Prostate gland (tissue), 2 donors: ENCODE data around the gene RAP2B.

Source experiments
- CTCF ChIP-seq, 4 experiments: fragments of 200-600 bp in 2 of 4; fragments of 450-650 bp in 2 of 4; sonication (generic) in 2 of 4; IDR thresholded peaks; 1 replicate in 3 of 4; 2 replicates in 1 of 4; pipeline ENCODE4 v1.5.1; 2016 to 2019; ENCODE audit warnings: antibody characterized with exemption in 4 of 4, mild to moderate bottlenecking in 2 of 4, moderate library complexity in 2 of 4
- POLR2AphosphoS5 ChIP-seq: sonication (generic); formaldehyde crosslinking; IDR thresholded peaks from one replicate; pipeline ENCODE4 v1.6.1; 2017; ENCODE audit warnings: antibody characterized with exemption

DNA sequence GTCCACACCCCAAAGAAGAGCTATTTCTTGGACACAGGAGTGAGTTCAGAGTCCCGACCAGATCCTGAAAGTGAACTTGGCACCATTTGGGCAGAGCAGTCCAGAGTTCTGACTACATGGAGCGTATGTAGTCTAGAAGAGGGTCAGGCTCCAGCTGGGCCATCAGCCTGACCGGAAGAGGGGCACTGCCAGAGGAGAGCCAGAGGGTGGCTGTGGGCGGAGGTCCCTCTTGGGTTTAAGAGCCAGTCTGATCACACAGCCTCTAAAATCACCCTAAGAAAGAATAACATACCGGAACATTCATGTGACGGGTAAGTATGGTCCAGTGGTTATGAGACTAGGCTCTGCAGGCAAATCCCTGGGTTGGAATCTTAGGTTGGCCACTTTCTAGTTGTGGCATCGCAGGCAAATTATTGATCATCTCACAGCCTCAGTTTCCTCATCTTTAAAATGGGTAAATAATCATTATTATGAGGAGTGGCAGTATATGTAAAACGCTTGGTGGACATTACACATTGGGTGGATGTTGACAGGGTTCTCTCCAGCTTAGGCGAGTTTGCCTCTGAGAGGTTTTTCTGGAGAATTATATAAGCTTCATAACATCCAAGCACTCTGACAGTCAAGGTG, 2.1 kb upstream of the RAP2B start:
- TF ChIP-seq POLR2AphosphoS5 (no peak), CTCF (IDR thresholded peaks at IDR 0.05) (no peak)
